CD4-positive, alpha-beta T cell treated with Interleukin-15 for 1 hour (primary cell): Measurements from ENCODE around the gene C20orf144.
A peak's percentile ranks its signal among the peaks of the same experiment; 100 is the strongest.

Source experiments
- DNase-seq: peaks from one replicate; pipeline ENCODE4 v3.0.0-alpha.2; 2020

Gene C20orf144

DNA sequence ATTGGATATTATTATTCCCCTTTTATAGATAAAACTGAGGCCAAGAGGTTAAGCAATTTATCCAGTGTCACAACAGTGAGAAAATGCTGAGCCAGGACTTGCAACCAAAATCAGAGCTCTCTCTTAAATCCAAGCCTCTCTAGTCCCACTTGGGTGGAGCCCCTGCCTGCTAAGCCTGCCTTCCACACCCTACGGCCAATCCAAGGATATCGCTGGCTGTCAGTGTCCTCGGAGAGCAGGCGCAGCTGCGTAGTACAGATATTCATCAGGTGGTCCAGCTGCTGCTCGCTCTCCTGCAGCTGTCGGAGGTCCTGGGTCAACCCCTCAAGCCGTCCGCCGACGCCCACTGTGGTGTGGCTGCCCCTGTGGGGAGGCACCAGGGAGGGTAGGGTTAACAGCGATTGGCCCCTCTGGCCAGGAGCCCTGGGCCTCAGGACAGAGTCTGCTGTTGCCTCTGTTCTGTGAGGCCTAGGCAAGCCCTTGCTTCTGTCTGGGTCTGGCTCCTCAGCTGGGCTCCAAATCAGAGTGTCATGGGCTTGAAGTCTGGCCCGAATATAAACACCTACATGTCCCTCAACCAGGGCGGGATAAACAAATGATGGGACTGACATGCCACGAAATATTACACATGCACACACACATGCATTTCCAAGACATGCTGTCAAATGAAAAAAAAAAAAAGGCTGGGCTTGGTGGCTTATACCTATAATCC lies 16.0 kb downstream of the C20orf144 start:
- DNase-seq = no peak

DNA sequence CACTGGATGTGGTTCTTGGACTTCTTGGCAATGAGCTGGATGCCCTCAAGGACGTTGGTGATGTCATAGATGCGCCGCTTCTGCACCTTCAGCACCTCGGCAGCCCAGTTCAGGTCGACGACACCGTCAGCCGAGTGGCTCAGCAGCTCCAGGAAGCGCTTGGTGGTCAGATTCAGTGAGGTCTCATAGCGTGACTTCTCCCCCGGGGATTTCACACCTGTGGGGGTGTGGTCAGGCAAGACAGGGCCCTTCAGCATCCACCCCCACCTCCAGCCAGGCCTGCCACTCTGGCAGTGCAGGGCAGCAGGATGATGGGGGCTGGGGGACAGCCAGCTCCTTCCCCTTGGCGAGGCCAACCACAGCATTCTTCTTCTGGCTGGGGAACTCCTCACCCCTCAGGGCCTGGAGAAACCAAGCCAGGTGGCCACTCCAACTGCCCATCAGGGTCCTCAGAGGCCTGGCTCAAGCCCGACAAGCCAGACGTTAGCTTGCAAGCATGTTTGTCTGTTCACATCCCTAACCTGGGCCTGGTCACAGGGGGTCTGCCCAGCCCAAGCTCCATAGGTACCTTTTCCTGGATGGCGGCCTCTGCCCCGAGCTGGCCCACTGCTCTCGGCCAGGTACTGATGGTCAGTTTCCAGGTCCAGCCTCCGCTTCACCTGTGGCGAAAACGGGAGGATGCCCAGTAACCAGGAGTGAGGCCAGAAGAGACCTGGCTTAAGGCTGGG lies 17.8 kb downstream of the C20orf144 start:
- peak; percentile 77 for DNase-seq

DNA sequence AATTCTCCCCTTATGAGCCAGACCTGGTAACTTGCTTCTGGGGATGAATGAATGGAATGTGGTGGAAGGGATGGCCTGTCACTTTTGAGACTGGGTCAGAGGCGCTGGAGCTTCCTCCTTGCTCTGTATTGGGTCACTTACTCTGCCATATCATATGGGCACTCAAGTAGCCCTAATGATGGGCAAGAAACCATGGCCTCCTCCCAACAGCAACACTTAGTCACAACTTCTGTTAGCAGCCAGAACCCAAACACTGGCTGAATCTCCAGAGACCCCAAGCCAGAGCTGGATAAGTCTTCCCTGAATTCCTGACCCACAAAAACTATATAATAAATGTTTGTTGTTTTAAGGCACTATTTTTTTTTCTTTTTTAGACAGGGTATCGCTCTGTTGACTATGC lies 18.6 kb downstream of the C20orf144 start:
- DNase-seq = no peak

DNA sequence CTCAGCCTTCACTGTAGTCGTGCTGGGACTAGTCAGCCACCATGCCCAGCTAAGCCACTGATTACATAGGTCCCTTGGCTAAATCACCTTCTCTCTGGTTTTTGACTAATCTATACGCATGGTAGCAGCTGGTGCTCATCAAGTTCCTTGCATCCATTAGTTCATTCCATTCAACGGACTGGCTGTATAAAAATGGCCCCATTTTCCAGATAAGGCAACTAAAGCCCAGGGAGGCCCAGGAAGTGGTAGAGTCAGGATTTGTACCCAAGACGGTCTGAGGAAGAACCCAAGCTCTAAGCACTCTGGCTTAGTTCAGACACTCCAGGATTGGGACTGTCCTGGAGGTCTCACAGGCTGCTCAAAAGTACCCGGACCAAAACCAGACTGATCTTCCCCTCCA lies 19.2 kb downstream of the C20orf144 start:
- DNase-seq = no peak

DNA sequence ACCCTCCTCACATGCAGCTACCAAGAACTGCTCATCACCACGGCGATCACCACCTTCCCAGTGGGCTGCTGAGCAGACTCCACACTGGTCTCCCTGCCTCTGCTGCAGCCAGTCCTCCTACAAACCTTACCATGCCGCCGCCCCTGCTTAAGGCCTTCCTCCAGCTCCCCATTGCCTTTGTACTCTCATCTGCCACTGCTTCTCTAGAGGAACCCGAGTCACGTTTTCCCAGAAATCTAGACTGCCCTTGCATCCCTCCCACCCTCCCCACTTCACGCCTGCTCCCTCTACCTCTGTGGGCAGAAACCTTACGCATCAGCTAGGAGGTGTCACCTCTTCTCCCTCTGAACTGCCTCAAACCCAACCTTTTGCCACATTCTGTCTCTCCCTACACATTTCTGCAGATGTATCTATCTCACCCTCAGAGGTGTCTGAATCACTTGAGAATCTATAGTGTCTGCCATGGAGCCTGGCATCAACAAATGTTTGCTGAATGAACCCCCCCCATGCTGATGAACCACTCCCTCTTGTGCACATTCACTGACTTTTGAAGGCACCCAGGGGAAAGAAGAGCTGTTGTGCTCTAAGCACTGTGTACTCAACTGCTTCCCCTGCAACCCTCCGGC lies 19.7 kb downstream of the C20orf144 start:
- DNase-seq = no peak

DNA sequence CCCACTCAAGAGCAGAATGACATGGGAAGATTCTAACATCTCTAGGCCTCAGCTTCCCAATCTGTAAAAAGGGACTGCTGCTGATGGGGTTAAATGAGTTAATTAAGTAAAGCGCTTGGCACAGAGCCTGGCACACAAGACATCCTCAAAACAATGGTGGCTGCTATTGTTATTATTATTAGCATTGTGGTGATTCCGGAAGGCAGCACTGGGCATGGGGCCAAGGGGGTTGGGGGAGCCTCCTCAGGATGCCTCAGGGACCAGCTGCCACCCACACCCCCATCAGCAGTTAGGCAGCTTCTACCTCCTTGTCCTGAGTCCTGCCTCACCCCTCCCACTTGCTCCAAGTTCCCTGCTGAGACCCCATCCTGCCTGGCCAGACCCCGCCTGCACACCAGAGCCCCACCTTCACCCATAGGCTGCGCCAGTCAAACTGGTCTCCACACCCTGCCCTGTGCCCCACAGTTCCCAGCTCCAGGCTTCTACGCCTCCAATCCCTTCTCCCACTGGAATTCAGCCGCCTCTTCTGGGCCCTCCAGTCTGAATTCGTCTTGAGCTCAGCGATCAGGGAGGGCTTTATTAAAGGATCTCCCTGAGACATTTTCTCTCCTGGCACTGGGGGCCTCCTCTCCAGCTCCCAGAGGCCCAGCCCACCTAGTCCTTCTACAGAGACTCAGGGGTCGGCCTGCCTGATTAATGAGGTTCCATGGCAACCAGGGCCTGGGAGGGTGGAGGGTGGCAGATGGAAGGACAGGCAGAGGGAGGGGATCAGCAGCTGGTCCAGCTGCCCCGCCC lies 22.6 kb downstream of the C20orf144 start:
- no peak for DNase-seq

DNA sequence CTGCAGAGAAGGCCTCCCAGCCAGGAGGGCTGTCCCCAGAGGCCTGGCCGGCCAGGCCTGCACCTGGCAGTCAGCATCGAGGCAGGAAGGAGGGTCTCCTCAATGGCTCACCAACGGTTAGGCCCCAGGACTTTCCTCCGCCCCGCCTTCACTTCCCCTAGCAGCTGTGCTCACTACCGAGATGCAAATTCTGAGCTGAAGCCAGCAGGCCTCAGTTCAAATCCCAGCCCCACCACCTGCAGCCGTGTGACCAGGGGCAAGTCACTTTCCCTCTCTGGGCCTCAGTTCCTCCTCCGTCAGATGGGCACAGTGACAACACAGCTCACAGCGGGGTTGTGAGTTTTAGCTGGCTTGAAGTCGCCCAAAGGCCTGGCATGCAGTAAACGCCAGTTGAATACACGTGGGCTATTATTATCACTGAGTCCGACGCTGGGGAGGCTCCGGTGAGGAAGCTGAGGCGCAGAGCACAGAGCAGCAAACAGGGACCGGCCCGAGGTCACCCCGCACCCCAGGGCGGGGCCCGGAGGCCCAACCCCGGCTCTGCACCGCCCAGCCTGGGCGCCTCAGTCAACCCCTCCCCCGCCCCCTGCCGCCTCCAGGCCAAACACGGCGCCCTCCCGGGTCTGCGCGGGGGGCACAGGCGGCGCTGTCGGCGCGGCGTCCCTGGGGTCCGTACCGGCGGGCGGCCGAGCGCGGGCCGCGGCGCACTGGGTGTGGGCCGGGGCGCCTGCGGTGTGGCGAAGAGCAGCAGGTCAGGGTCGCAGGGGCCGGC lies 23.4 kb downstream of the C20orf144 start:
- DNase-seq = peak; percentile 47

DNA sequence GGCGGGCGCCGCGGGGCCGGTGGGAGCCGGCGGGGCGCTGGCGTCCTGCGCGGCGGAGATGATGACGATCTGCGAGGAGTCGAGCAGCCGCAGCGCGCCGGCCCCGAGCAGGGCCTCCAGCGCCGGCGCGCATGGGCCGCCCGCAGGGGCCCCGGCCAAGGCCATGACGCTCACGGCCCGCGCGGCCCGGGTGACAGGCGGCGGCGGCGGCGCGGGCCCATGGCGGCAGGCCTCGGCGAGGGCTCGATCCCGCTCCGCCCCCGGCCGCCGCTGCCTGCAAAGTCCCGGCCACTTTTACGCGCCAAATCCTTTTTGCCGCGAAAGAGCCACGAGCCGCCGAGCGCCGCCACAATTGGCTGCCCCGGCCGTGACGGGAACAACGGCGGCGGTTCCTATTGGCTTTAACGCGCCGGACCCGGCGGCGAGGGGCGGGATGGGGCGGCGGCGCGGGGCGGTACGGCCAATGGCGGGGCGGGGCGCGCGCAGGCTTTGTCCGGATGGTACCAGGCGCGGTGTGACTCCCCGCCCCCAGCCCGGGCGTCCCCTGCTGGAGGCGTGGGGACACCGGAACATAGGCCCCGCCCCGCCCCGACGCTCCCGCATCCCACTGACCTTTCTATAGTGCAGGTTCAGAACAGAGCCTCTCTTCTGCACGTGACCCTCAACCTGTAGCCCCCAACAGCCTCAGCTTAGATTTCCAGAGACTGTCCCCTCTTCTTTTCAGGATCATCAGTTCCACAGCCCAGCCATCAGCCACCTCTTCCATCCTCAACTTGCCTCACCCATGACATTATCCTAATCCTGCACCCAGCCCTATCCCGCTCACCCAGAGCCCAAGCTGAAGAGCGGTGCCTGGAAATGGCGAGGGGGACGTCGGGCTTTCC lies 24.2 kb downstream of the C20orf144 start, which contains the start of gene E2F1:
Gene E2F1, minus strand, starts transcription at position 286 of the 884 bp plus-strand sequence. Its CDS starts 121 bp downstream, at position 165.
- peak; percentile 94 for DNase-seq

DNA sequence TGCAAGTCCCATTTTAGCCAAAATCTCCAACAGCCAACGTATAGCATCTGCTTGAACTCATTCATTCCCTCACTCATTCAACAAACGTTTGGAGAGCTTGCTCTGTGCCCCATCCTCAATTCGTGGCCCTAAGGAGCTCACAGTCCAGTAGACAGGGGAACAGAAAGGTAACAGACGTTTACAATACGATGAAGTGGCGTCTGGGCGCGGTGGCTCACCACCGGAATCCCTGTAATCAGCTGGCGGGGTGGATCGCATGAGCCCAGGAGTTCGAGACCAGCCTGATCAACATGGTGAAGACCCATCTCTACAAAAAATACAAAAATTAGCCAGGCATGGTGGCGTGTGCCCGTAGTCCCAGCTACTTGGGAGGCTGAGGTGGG lies 24.8 kb downstream of the C20orf144 start:
- DNase-seq = no peak

DNA sequence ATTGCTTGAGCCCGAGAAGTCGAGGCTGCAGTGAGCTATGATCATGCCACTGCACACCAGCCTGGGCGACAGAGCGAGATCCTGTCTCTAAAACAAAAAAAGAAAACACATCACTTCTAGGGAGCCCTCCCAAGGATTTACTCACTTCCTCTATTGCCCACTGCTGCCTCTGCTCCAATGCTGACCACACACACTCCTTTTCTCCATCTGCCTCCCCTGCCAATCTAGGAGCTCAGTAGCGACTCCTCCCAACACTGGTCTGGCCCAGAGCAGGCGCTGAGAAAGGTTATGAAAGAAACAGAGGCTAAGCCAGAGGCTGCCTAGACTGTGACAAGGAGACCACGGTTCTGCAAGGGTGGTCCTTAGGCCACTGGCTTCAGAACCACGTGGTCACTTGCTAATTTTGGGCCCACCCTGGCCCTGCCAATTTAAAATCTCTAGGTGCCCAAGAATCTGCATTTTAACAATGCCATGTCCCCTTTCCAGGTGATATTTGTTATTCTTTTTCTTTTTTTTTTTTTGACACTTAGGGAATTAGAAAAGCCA lies 25.3 kb downstream of the C20orf144 start:
- peak; percentile 25 for DNase-seq

DNA sequence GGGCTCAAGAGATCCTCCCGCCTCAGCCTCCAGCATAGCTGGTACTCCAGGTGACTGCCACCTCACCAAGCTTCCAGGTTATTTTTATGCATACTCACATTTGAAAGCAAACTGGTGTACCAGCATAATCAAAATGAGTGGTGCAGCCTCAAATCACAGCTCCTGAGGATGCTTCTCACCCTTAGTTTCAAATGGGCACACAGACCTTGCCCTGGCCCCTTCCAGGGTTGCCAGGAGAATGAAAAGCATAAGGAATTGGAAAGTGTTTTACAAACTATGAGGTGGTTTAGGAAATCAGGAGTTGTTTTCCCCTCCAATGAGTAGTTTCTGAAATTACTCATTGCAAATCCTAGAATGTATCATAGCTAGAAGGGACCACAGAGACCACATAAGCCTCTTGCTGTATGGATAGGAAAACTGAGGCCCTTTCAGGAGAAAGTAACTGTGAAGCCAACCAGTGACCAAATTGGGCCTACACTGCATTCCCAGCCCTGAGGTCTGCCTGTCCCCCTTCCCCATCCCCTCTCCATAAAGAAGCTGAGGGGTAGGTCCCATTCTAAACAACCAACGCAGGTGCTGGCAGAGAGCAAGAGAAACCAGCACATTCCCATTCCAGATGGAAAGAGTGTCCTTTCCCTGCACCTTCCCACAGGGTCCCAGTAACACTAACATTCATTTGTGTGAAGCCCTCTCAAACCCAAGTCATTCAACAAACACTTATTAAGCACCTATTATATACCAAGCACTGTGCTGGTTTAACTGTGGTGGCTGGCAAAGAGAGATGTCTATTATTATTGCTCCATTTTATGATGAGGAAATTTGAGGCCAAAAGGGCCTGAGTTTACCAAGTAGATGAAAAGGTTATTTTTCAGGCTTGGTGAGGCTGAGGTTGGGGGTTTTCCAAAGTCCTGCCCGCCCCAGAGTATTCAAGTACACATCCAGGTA lies 26.1 kb downstream of the C20orf144 start:
- no peak for DNase-seq

DNA sequence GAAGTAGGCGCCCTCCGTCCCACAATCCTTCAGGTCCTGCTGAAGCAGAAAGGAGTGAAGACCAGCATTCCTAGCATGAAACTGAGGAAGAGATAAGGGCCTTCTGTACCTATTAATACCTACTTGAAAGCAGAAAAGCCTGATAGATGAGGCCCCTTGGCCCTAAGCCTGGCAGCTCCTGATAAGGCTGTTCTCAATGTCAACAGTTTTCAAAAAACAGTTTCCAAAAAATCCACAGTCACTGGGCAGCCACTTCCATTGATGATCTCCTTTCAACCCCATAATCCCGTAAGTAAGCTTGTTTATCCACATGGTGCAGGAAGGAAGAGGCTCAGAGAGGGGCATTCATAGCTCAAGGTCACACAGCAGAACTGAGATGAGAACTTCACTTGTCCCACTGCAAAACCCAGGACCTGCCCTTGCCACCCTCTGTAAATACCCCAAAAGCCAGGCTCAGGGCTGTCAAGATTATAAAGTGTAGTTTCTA lies 26.9 kb downstream of the C20orf144 start:
- no peak for DNase-seq

DNA sequence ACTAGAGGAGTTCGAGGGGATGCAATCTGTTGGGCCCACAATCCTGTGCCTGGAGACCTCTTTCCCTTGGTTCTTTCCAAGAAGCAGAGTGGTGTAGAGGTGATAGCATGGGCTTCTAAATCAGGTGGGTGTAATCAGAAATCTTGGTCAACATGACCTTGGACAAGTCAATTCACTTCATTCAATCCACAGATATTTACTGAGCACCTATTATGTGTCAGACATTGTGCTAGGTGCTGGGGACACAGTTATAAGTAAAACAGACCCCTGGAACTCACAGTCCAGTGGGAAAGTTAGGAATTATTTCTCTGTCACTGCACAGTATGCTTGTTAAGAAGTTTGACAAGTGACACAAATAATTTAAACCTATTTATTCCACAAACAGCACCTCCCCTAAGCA lies 27.4 kb downstream of the C20orf144 start:
- DNase-seq = no peak

DNA sequence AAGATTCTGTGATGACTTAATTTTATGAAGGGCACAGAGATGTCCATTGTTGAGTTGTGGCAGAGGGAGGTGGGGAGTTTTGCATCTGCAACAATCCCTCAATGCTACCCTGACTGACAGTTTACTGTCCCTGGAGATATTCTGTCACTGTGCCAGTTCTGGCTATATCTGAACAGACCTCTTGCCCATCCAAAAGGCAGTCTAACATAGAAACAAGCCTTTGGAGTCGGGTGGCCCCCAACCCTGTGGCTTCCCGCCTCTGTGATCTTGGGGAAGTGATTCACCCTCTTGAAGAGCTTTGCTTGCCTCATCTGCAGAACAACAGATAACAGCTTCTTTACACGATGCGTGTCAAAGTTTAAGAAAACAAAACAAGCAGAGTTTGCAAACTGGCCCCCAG lies 27.8 kb downstream of the C20orf144 start:
- peak; percentile 81 for DNase-seq

DNA sequence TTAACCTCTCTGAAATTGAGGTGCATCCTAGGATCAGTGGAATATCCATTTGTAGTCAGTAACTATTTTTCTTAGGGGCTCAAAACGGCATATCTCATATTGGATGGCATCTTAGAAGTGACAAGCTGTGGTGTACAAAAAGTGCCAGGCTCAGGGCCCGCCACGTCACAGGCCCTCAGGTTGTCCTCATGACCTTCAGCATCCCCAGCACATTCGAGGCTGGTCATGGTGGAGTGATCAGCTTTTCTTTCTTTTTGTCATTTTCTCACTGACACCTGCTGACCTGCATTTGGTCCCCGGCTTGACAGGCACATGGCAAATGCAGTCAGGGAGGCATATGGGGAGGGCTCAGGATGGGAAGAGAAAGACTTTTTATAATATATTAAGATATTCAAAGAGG lies 31.2 kb downstream of the C20orf144 start:
- DNase-seq = no peak

DNA sequence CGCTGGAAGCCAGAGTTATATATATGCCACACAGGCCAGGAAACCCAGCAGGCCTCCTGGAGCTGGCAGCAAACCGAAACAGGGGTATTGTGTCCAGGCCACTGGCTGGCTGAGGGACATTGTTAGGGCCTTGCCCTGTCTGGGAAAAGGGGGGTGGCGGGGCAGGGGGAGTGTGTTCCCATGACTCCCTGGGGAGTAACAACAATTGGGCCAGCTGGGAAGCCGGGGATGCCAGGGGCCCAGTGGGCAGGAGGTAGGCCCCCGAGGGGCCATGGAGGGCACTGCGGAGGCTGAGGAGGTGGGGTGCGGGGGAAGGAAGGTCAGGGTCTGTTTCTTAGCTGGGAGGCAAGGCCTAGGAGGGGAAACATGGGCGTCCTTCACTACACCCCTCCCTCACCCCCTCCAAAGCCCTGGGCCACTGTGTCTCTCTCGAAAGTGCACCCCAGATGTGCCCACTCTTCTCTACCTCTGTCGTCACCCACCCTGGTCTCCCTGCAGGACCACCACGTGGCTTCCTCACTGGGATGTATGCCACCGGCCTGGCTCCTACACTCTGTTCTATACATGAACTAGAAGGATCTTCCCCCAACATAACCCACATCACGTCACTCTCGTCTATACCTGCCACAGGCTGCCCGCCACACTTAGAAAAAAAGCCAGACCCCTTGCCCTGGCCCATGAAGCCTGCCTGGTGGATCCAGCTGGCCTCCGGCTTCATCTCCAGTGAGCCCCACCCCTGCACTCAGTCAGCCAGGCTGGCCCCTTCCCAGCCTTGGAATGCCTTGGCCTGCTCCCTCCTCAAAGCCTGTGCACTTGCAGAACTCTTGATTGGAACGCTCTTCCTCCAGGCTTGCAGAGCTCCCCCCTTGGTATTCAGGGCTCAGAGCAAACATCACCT lies 31.9 kb downstream of the C20orf144 start:
- no peak for DNase-seq

DNA sequence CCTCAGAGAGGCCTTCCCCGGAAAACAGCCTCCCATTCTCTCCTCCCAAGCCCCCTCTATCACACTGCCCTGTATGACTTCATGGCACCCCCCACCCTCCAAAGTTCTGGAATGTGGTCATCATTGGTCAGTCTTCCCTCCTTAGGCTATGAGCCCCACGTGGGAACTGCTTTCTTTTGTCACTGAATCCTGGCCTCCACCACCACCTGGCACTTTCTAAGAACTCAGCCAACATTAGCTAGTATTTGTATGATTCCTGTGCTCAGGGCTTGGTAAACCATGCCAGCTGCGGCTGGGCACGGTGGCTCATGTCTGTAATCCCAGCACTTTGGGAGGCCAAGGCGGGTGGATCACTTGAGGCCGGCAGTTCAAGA lies 32.5 kb downstream of the C20orf144 start:
- no peak for DNase-seq

DNA sequence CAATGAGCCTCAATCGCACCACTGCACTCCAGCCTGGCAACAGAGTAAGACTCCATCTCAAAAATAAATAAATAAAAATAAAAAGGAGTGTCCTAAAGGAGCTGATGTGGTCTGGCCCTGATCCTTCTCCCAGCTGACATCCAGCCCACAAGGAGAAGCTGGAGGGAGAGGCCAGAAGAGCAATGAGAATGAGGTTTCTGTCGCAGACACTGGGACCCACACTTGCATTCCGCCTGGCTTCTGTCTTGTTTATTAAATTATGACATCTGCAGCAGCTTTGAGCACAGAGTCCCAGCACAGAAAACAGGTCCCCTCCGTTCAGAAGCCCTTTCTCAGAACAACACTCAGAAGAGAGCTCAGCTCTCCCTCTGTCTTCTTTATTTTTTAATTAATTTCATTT lies 34.3 kb downstream of the C20orf144 start:
- DNase-seq = no peak

DNA sequence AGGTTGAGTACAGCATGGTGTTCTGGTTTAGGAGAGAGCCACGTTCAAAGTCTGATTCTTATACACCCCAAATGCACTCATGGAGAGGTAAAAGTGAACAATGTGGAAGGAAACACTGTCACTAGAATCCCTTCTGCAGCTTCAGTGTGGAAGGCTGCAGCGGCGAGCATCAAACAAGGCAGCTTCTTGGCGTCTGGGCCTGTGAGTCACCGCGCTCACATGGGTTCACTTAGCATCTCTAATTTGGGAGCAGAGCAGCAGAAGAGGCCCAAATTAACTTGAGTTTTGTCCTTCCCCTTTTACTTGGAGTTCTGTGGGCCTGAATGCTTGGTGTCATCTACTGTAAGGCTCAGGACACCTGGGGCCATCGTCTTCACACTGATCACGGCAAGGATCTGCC lies 35.0 kb downstream of the C20orf144 start:
- no peak for DNase-seq
